GM18870 (cell line): ENCODE data around the gene NDUFS1.
"Not testable (repeated sequence)": the region's sequence is repeated elsewhere in the genome, so short reads cannot be mapped to it uniquely, and the experiment has no call there.

Experiments used
- ATAC-seq: cut with Tn5 transposase; IDR thresholded peaks from one replicate; pipeline ENCODE4 v1.9.1; 2021; ENCODE audit warnings: moderate library complexity; ENCODE audit not compliant: unreplicated experiment

NDUFS1 gene

GRCh38 chr2:206163251-206163880 is 4.1 kb upstream of the NDUFS1 start:
- no peak for ATAC-seq

GRCh38 chr2:206162401-206162800 is 3.2 kb upstream of the NDUFS1 start:
- not testable (repeated sequence) for ATAC-seq

- ATAC-seq, result no peak
Measured at GRCh38 chr2:206160807-206161179, 1.5 kb upstream of the NDUFS1 start.

- peak; percentile 23 for ATAC-seq
Measured at GRCh38 chr2:206160125-206160806, 1.0 kb upstream of the NDUFS1 start.

GRCh38 chr2:206158563-206159345 is 490 bp downstream of the NDUFS1 start:
- ATAC-seq, result peak; percentile 20

GRCh38 chr2:206157014-206157413 is 2.2 kb downstream of the NDUFS1 start:
- not testable (repeated sequence) for ATAC-seq

GRCh38 chr2:206154197-206154596 is 5.0 kb downstream of the NDUFS1 start:
- ATAC-seq, result peak; percentile 37

- no peak for ATAC-seq
Measured at GRCh38 chr2:206150631-206151030, 8.6 kb downstream of the NDUFS1 start.

GRCh38 chr2:206150168-206150567 is 9.1 kb downstream of the NDUFS1 start:
- no peak for ATAC-seq

GRCh38 chr2:206149330-206149729 is 9.9 kb downstream of the NDUFS1 start:
- ATAC-seq, result no peak

- ATAC-seq, result no peak
Measured at GRCh38 chr2:206145665-206146064, 13.6 kb downstream of the NDUFS1 start.

GRCh38 chr2:206144383-206144782 is 14.9 kb downstream of the NDUFS1 start:
- ATAC-seq, result no peak

GRCh38 chr2:206143451-206143850 is 15.8 kb downstream of the NDUFS1 start:
- ATAC-seq, result no peak

- no peak for ATAC-seq
Measured at GRCh38 chr2:206127656-206128055, 31.6 kb downstream of the NDUFS1 start.

- ATAC-seq, result no peak
Measured at GRCh38 chr2:206125901-206126300, 33.3 kb downstream of the NDUFS1 start.

GRCh38 chr2:206122569-206122968 is 36.7 kb downstream of the NDUFS1 start:
- ATAC-seq, result not testable (repeated sequence)

GRCh38 chr2:206116278-206116677 is 43.0 kb downstream of the NDUFS1 start:
- ATAC-seq, result no peak

GRCh38 chr2:206115026-206115578 is 44.1 kb downstream of the NDUFS1 start:
- ATAC-seq, result no peak

GRCh38 chr2:206112846-206113547 is 46.2 kb downstream of the NDUFS1 start:
- ATAC-seq, result no peak

- ATAC-seq, result no peak
Measured at GRCh38 chr2:206112108-206112507, 47.1 kb downstream of the NDUFS1 start.

GRCh38 chr2:206108713-206109112 is 50.5 kb downstream of the NDUFS1 start:
- no peak for ATAC-seq
